Activated T-cell treated with anti-CD3 and anti-CD28 coated beads for 24 hours (primary cell): ENCODE results near the gene FOXD1.
"Not testable (repeated sequence)": the region's sequence is repeated elsewhere in the genome, so short reads cannot be mapped to it uniquely, and the experiment has no call there.

Source experiments
- DNase-seq: peaks from one replicate; pipeline ENCODE4 v3.0.0-alpha.2; 2020; ENCODE audit warnings: low read depth

Gene FOXD1

GRCh38 chr5:73417303-73418034 is 31.1 kb downstream of the FOXD1 start:
- no peak for DNase-seq

DNA sequence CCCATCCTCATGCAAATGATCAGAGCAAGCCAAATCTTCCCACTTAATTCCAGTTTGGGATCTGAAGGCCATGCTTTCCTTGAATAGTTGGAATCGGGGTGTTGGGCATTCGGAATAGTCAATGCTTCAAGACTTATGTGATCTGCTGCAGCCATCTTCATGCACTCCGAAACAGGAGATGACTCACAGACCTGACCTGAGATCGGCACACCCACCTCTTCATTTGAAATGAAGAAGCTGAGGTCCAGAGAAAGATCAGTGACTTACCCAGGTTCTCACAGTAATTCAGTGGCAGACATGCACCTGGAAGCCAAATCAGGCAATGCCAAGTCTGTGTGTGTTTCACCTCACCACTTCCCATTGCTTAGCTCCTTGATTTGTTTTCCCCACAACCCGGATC is 33.0 kb downstream of the FOXD1 start:
- no peak for DNase-seq

DNA sequence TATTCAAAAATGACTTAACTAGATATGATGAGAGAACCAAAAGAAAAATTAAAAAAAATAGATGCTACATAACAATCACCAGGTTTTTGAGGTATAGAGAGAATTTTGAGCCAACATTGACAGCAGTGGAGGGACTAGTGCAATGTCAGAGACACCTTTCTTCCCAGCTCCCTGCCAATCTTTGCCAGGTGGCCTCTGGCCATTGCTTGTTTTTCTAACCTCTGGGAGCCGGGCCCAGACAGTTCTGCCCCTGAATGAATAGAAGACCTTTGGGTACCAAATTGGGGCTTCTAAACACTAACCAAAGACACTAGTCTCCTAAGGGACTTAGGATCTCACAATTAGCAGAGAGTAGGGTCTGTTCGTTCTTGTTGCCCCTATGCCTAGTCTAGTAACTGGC is 33.4 kb downstream of the FOXD1 start:
- DNase-seq: no peak

DNA sequence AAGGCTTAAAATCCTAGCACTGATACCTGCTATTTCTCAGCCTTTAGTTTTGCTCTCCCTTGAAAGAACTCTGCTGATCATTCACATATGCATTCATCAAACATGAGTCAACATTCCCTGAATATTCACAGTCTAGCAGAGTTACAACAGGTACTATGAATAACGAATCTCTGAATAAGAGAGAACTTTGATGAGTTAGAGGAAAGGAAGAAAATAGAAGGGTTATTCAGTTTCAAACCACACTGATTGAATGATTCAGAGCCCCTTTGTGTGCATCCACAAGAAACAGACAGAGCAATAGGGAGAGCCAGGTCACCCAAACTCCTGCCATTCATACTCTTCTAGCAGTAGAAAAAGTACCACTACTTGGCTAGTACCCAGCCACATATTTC is 36.0 kb downstream of the FOXD1 start:
- no peak for DNase-seq

- DNase-seq: no peak
These were observed 36.5 kb downstream of the FOXD1 start for GRCh38 chr5:73411936-73412596.

- not testable (repeated sequence) for DNase-seq
These were observed 38.6 kb downstream of the FOXD1 start for GRCh38 chr5:73409927-73410326.

DNA sequence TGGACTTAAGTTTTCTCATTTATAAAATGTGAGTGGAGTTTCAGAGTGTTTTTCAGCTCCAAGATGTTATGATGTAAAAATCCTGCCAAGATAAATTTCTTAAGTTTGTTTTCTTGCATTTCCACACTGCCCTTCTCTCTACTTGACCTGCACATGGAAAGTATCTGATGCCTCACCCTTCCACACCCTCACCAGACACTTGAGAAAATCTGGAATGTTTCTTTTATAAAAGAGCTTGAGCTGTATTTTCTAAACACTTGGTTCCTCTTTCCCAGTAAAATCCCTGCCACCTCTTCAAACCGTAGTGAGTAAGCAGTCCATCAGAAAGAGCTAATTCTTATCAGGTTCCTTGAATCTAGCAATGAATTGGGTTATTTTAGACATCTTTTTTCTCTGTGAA is 42.9 kb downstream of the FOXD1 start:
- DNase-seq: no peak

- no peak for DNase-seq
These were observed 48.8 kb downstream of the FOXD1 start for GRCh38 chr5:73399775-73400174.
